Endothelial cell of umbilical vein (primary cell): ENCODE measurements around the gene GLB1L. TPM values are rescaled to one million over a fixed set of nuclear protein-coding genes. Genes with fewer than 3 reads are reported as not detected.

Experiments used
- BruUV-seq: library from RNA; stranded (reverse); fragments of 400-500 nt; replicated peaks from 2 replicates; lab custom pipeline; 2021; lab: Mats Ljungman, UMichigan
- CTCF ChIA-PET: fragments of 300-600, 350-600 bp; sonication (Branson Sonifier 250); formaldehyde crosslinking; loops from one replicate; lab custom pipeline; 2021; ENCODE audit warnings: antibody characterized with exemption, inconsistent platforms; lab: Charles Lee
- POLR2A ChIA-PET: fragments of 300-600, 350-600 bp; sonication (Branson Sonifier 250); formaldehyde crosslinking; loops from one replicate; lab custom pipeline; 2021; ENCODE audit warnings: antibody characterized with exemption, inconsistent platforms; lab: Charles Lee
- DNase-seq: peaks from one replicate; pipeline ENCODE4 v3.0.0-alpha.2; 2011; ENCODE audit warnings: low read depth, low spot score
- FAIRE-seq: peaks from 2 replicates; lab custom pipeline; 2011; peaks lifted over from hg19 to GRCh38; lab: Jason Lieb, UNC
- H2AFZ ChIP-seq: 2 replicates; pipeline ENCODE4 v1.6.0; 2012; ENCODE audit warnings: low read depth, low read length, control low read depth, inconsistent platforms
- H3K27ac ChIP-seq: 2 replicates; pipeline ENCODE4 v1.5.1; 2011; ENCODE audit warnings: low read depth, mild to moderate bottlenecking, control low read depth, low read length, moderate library complexity; ENCODE audit not compliant: insufficient read depth
- H3K27me3 ChIP-seq, 2 experiments: 2 replicates each; pipeline versions ENCODE4 v1.6.0 to v1.6.1; 2011; ENCODE audit warnings: low read length in 2 of 2, mixed read lengths in 1 of 2; ENCODE audit not compliant: control insufficient read depth in 2 of 2, insufficient read depth in 2 of 2
- H3K36me3 ChIP-seq, 2 experiments: 2 replicates in 1 of 2; 3 replicates in 1 of 2; pipeline ENCODE4 v1.5.1; 2011; ENCODE audit warnings: low read length in 2 of 2, mild to moderate bottlenecking in 1 of 2, moderate library complexity in 1 of 2; ENCODE audit not compliant: control insufficient read depth in 2 of 2, insufficient read depth in 2 of 2; ENCODE audit errors: extremely low read depth in 1 of 2
- H3K4me1 ChIP-seq: 3 replicates; pipeline ENCODE4 v1.5.1; 2011; ENCODE audit warnings: mild to moderate bottlenecking, low read length; ENCODE audit not compliant: control insufficient read depth, insufficient read depth; ENCODE audit errors: extremely low read depth
- H3K4me2 ChIP-seq: 2 replicates; pipeline ENCODE4 v1.6.1; 2011; ENCODE audit warnings: low read length, control low read depth, mixed read lengths; ENCODE audit not compliant: insufficient read depth
- H3K4me3 ChIP-seq, 3 experiments: fragments of 200-600 bp in 1 of 3; sonication (generic), shearing (Covaris generic) in 1 of 3; replicated peaks in 1 of 3; 2 replicates each; pipeline ENCODE4 v1.5.1; 2011 to 2016; ENCODE audit warnings: control low read depth in 3 of 3, low read length in 3 of 3, mild to moderate bottlenecking in 2 of 3, inconsistent platforms in 1 of 3, low read depth in 1 of 3, moderate library complexity in 1 of 3; ENCODE audit not compliant: insufficient read depth in 1 of 3
- H3K79me2 ChIP-seq: 2 replicates; pipeline ENCODE4 v1.6.0; 2012; ENCODE audit warnings: low read length, inconsistent platforms; ENCODE audit not compliant: control insufficient read depth, insufficient read depth
- H3K9ac ChIP-seq: replicated peaks from 2 replicates; pipeline ENCODE3; 2011; ENCODE audit warnings: low read length, control low read depth; ENCODE audit not compliant: insufficient read depth; ENCODE audit errors: extremely low read depth
- H3K9me1 ChIP-seq: replicated peaks from 3 replicates; pipeline ENCODE4 v1.6.0; 2011; ENCODE audit warnings: mild to moderate bottlenecking, low read length; ENCODE audit not compliant: control insufficient read depth, insufficient read depth; ENCODE audit errors: extremely low read depth
- H3K9me3 ChIP-seq: replicated peaks from 2 replicates; pipeline ENCODE4 v1.5.1; 2012; ENCODE audit warnings: low read length, inconsistent platforms; ENCODE audit not compliant: control insufficient read depth, insufficient read depth
- H4K20me1 ChIP-seq: replicated peaks from 2 replicates; pipeline ENCODE3; 2011; ENCODE audit warnings: mild to moderate bottlenecking, low read length; ENCODE audit not compliant: control insufficient read depth, insufficient read depth; ENCODE audit errors: extremely low read depth
- EZH2 ChIP-seq: IDR thresholded peaks from 2 replicates; pipeline ENCODE4 v1.6.1; 2012; ENCODE audit warnings: borderline replicate concordance, low read depth, mild to moderate bottlenecking, moderate library complexity, low read length, inconsistent platforms; ENCODE audit not compliant: severe bottlenecking
- FOS ChIP-seq: IDR thresholded peaks from 2 replicates; pipeline ENCODE4 v1.6.1; 2011; ENCODE audit warnings: mild to moderate bottlenecking, low read length, moderate library complexity, borderline replicate concordance; ENCODE audit not compliant: insufficient read depth
- GATA2 ChIP-seq: IDR thresholded peaks from 2 replicates; pipeline ENCODE4 v1.7.0; 2011; ENCODE audit warnings: low read depth, mild to moderate bottlenecking, moderate library complexity, mixed read lengths, low read length; ENCODE audit not compliant: insufficient read length, insufficient read depth
- JUN ChIP-seq: IDR thresholded peaks from 2 replicates; pipeline ENCODE4 v1.6.1; 2011; ENCODE audit warnings: borderline replicate concordance, low read depth; ENCODE audit not compliant: insufficient read length, insufficient read depth
- MYC ChIP-seq: IDR thresholded peaks from one replicate; pipeline ENCODE4 v1.6.1; 2011; ENCODE audit warnings: mild to moderate bottlenecking, low read depth, low read length
- POLR2A ChIP-seq: IDR thresholded peaks from 2 replicates; pipeline ENCODE4 v1.6.1; 2012; ENCODE audit warnings: low read depth, mild to moderate bottlenecking, control low read depth, low read length
- POLR2AphosphoS5 ChIP-seq: IDR thresholded peaks from 2 replicates; pipeline ENCODE4 v1.6.1; 2012; ENCODE audit warnings: low read depth, mild to moderate bottlenecking, control low read depth, low read length, moderate library complexity; ENCODE audit not compliant: insufficient read depth
- dilution Hi-C: fragments of 300-500 bp; cut with MboI; formaldehyde crosslinking; loops from one replicate; pipeline ENCODE4 v1.15.0; 2019; ENCODE audit warnings: low sequenced_read_pairs; ENCODE audit not compliant: extremely low pct_ligation_motif_present
- intact Hi-C: fragments of 100-400 bp; cut with micrococcal nuclease; formaldehyde crosslinking; loops from one replicate; pipeline ENCODE4 v1.10.0; 2022
- polyA plus RNA-seq, 4 experiments: library from polyadenylated mRNA; depleted of rRNA in 3 of 4; stranded (reverse) in 3 of 4; unstranded in 1 of 4; fragments of >200 nt; gene quantifications; 2 replicates each; pipeline versions ENCODE4 v1.2.1 to v1.2.3, GENCODE V29; 2011 to 2012; ENCODE audit warnings: missing spikeins in 1 of 4
- total RNA-seq: library from RNA; stranded (reverse); gene quantifications from 2 replicates; pipeline ENCODE4 v1.2.3, GENCODE V29; 2021
- TF ChIP-seq, protein P1 (sequence below): IDR thresholded peaks from 2 replicates; pipeline ENCODE4 v1.6.1; 2011; ENCODE audit not compliant: insufficient read depth, insufficient read length
- TF ChIP-seq, protein P2 (sequence below), 2 donors: IDR thresholded peaks; 1 replicate in 1 of 2; 2 replicates in 1 of 2; pipeline ENCODE4 v1.5.1; 2011; ENCODE audit warnings: low read length in 2 of 2, mild to moderate bottlenecking in 2 of 2, moderate library complexity in 2 of 2, control low read depth in 1 of 2, inconsistent platforms in 1 of 2, low read depth in 1 of 2; ENCODE audit not compliant: insufficient read depth in 1 of 2; ENCODE audit errors: extremely low read depth in 1 of 2

GLB1L gene
- total and polyA plus RNA-seq, 2 donors (not counting 3 experiments of a cell fraction or from before 2014, with no cell fraction given) = 9.2 to 11.9 TPM

DNA sequence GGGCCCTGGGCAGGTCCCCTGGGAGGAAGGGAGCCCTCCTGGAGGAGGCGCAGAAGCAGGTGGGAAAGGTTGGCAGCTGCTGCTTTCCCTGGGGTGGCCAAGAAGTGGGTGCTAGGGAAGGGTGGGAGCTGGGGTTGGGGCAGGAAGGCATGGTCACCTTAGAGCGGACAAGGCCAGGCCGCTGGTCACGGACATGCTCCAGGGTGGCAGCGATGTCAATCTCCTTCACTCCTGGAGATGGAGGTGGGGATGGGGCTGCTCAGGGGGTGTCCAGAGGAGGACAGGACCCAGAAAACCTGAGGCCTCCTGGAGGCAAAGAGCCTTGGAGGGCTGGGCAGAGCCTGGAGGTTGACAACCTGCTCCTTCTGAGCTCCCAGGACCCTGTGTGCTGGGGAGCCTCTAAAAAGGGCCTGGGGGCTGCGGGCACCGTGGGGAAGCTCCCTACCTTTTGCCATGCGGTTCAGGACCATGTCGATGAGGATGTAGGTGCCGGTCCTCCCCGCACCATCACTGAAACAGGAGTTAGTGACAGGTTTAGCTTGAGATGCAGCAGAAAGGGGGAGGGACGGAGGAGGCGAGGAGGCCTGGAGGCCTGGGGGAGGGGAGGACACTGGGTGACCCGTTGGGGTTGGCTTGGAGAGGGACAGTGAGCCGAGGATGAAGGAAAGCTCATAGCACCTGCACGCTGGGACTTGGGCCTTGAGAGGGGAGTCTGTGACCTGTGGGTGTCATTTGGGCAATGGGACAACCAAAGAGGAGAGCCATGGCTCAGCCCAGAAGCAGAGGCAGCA lies 45.3 kb upstream of the GLB1L start:
- intact Hi-C loops = no loop called here
- Histone ChIP-seq H4K20me1 (no peaks in the 10 kb centered on the region), H3K27ac (no peak overlapping the region), H3K4me3 (no peak overlapping the region), H3K9me1 (no peaks in the 10 kb centered on the region), H3K27me3 (peaks cover 0 to 1% of the 10 kb centered on the region in 2 experiments), H3K36me3 (no peaks in the 10 kb centered on the region), H2AFZ (no peak overlapping the region), H3K4me2 (no peak overlapping the region), H3K4me1 (peaks cover 4% of the 10 kb centered on the region), H3K79me2 (no peaks in the 10 kb centered on the region), H3K9ac (no peak overlapping the region), H3K9me3 (no peaks in the 10 kb centered on the region)
- TF ChIP-seq MYC = no peak
- TF ChIP-seq POLR2A = no peak
- TF ChIP-seq POLR2AphosphoS5 = no peak
- no peak for TF ChIP-seq JUN
- no peak for TF ChIP-seq FOS
- no peak for TF ChIP-seq GATA2
- TF ChIP-seq, protein P1, sequence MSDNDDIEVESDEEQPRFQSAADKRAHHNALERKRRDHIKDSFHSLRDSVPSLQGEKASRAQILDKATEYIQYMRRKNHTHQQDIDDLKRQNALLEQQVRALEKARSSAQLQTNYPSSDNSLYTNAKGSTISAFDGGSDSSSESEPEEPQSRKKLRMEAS = no peak
- no peak for TF ChIP-seq EZH2
- TF ChIP-seq, protein P2, sequence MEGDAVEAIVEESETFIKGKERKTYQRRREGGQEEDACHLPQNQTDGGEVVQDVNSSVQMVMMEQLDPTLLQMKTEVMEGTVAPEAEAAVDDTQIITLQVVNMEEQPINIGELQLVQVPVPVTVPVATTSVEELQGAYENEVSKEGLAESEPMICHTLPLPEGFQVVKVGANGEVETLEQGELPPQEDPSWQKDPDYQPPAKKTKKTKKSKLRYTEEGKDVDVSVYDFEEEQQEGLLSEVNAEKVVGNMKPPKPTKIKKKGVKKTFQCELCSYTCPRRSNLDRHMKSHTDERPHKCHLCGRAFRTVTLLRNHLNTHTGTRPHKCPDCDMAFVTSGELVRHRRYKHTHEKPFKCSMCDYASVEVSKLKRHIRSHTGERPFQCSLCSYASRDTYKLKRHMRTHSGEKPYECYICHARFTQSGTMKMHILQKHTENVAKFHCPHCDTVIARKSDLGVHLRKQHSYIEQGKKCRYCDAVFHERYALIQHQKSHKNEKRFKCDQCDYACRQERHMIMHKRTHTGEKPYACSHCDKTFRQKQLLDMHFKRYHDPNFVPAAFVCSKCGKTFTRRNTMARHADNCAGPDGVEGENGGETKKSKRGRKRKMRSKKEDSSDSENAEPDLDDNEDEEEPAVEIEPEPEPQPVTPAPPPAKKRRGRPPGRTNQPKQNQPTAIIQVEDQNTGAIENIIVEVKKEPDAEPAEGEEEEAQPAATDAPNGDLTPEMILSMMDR (IDR thresholded peaks at IDR 0.05; ENCODE audit: extremely low read depth in 1 of 2, insufficient read depth in 1 of 2, low read depth in 1 of 2, low read length in 2 of 2) = no peak
- POLR2A ChIA-PET = no interaction called here
- CTCF ChIA-PET = interaction anchor here (11.2 kb wide), 1 partner anchor 9 kb away, joined by 253 read pairs; the partner anchor contains the start of gene DNAJB2
- DNase-seq (no peak), FAIRE-seq (no peak)
- dilution Hi-C loops = no loop called here
- BruUV-seq = no TSS peak
